Activated CD4-positive, alpha-beta T cell treated with anti-CD3 and anti-CD28 coated beads, Interleukin-2, amount 10 ng/mL, durations not matched to agents 7 days and 5 days (primary cell): Measurements from ENCODE around the gene NRDC. TPM values are rescaled to one million over a fixed set of nuclear protein-coding genes. Genes with fewer than 3 reads are reported as not detected.
A peak's percentile ranks its signal among the peaks of the same experiment; 100 is the strongest.

Source experiments
- CTCF ChIA-PET: fragments of 350-600 bp; sonication (Branson Sonifier 250); formaldehyde crosslinking; loops from one replicate; lab custom pipeline; 2021; ENCODE audit warnings: antibody characterized with exemption; lab: Charles Lee
- POLR2A ChIA-PET: fragments of 350-600 bp; sonication (Branson Sonifier 250); formaldehyde crosslinking; loops from one replicate; lab custom pipeline; 2021; ENCODE audit warnings: antibody characterized with exemption; lab: Charles Lee
- DNase-seq: peaks from one replicate; pipeline ENCODE4 v3.0.0-alpha.2; 2020
- H3K27ac Mint-ChIP-seq: one replicate; pipeline ENCODE4 v1.8.0; 2021; ENCODE audit warnings: mild to moderate bottlenecking, moderate library complexity, mixed read lengths
- H3K27me3 Mint-ChIP-seq: one replicate; pipeline ENCODE4 v1.8.0; 2021; ENCODE audit warnings: mixed read lengths
- H3K36me3 Mint-ChIP-seq: one replicate; pipeline ENCODE4 v1.8.0; 2021; ENCODE audit warnings: low read depth, mixed read lengths
- H3K4me1 Mint-ChIP-seq: one replicate; pipeline ENCODE4 v1.8.0; 2021; ENCODE audit warnings: mixed read lengths
- H3K4me3 Mint-ChIP-seq: one replicate; pipeline ENCODE4 v1.8.0; 2021; ENCODE audit warnings: mild to moderate bottlenecking, moderate library complexity, mixed read lengths
- H3K9me3 Mint-ChIP-seq: one replicate; pipeline ENCODE4 v1.8.0; 2021; ENCODE audit warnings: mixed read lengths
- total RNA-seq, 2 experiments: library from RNA; stranded (reverse); gene quantifications; one replicate each; pipeline ENCODE4 v1.2.3, GENCODE V29; 2021

NRDC gene
- total RNA-seq, 2 experiments from 2014 or later = 168 to 188 TPM

- H3K4me3 Mint-ChIP-seq = no peak overlapping the region
- H3K9me3 Mint-ChIP-seq = no peaks in the 10 kb centered on the region
- ChIA-PET CTCF (no interaction called here), POLR2A (no interaction called here)
- H3K36me3 Mint-ChIP-seq = peaks cover 34% of the 10 kb centered on the region
- H3K27ac Mint-ChIP-seq = no peak overlapping the region
- no peaks in the 10 kb centered on the region for H3K4me1 Mint-ChIP-seq
- no peak for DNase-seq
- no peaks in the 10 kb centered on the region for H3K27me3 Mint-ChIP-seq
Observed at GRCh38 chr1:51818487-51818886, 60.0 kb downstream of the NRDC start.

- Mint-ChIP-seq H3K36me3 (peaks cover 31% of the 10 kb centered on the region), H3K27me3 (no peaks in the 10 kb centered on the region), H3K27ac (no peak overlapping the region), H3K4me3 (no peak overlapping the region), H3K9me3 (no peaks in the 10 kb centered on the region), H3K4me1 (no peaks in the 10 kb centered on the region)
- no peak for DNase-seq
- POLR2A ChIA-PET = no interaction called here
- CTCF ChIA-PET = no interaction called here
Observed at GRCh38 chr1:51814513-51814912, 64.0 kb downstream of the NRDC start.

GRCh38 chr1:51799372-51799771 lies 79.2 kb downstream of the NRDC start:
- H3K27ac Mint-ChIP-seq = no peak overlapping the region
- H3K9me3 Mint-ChIP-seq = no peaks in the 10 kb centered on the region
- no peaks in the 10 kb centered on the region for H3K4me1 Mint-ChIP-seq
- no peaks in the 10 kb centered on the region for H3K27me3 Mint-ChIP-seq
- no peak for DNase-seq
- ChIA-PET POLR2A (no interaction called here), CTCF (interaction anchor here (0.7 kb wide), 1 partner anchor 11 kb away, joined by 3 read pairs; no protein-coding TSS in a partner anchor)
- peaks cover 29% of the 10 kb centered on the region for H3K36me3 Mint-ChIP-seq
- H3K4me3 Mint-ChIP-seq = no peak overlapping the region

GRCh38 chr1:51794868-51795267 lies 83.7 kb downstream of the NRDC start:
- POLR2A ChIA-PET = no interaction called here

GRCh38 chr1:51794260-51794659 lies 84.3 kb downstream of the NRDC start:
- ChIA-PET POLR2A (no interaction called here), CTCF (no interaction called here)
- Mint-ChIP-seq H3K36me3 (peaks cover 51% of the 10 kb centered on the region), H3K27ac (peak overlapping the region; percentile 43), H3K27me3 (no peaks in the 10 kb centered on the region), H3K4me1 (peaks cover 16% of the 10 kb centered on the region), H3K4me3 (no peak overlapping the region), H3K9me3 (no peaks in the 10 kb centered on the region)
- DNase-seq = no peak

More at GRCh38 chr1:51794868-51795267, 83.7 kb downstream of the NRDC start:
- Mint-ChIP-seq H3K4me3 (no peak overlapping the region), H3K27ac (no peak overlapping the region), H3K36me3 (peaks cover 46% of the 10 kb centered on the region), H3K27me3 (no peaks in the 10 kb centered on the region), H3K9me3 (no peaks in the 10 kb centered on the region), H3K4me1 (peaks cover 16% of the 10 kb centered on the region)
- CTCF ChIA-PET = no interaction called here
- no peak for DNase-seq

- ChIA-PET CTCF (no interaction called here), POLR2A (interaction anchor here (0.6 kb wide), 2 partner anchors 272 to 832 kb away, joined by 3 read pairs; no protein-coding TSS in a partner anchor)
- Mint-ChIP-seq H3K4me1 (peaks cover 16% of the 10 kb centered on the region), H3K9me3 (no peaks in the 10 kb centered on the region), H3K27ac (no peak overlapping the region), H3K4me3 (no peak overlapping the region), H3K36me3 (peaks cover 57% of the 10 kb centered on the region), H3K27me3 (no peaks in the 10 kb centered on the region)
- no peak for DNase-seq
Observed at GRCh38 chr1:51792864-51793263, 85.7 kb downstream of the NRDC start.

- no peaks in the 10 kb centered on the region for H3K9me3 Mint-ChIP-seq
- H3K4me1 Mint-ChIP-seq = peaks cover 16% of the 10 kb centered on the region
- ChIA-PET POLR2A (no interaction called here), CTCF (interaction anchor here (1.3 kb wide), 1 partner anchor 23 kb away, joined by 4 read pairs; no protein-coding TSS in a partner anchor)
- no peaks in the 10 kb centered on the region for H3K27me3 Mint-ChIP-seq
- no peak for DNase-seq
- peaks cover 58% of the 10 kb centered on the region for H3K36me3 Mint-ChIP-seq
- H3K4me3 Mint-ChIP-seq = no peak overlapping the region
- no peak overlapping the region for H3K27ac Mint-ChIP-seq
Observed at GRCh38 chr1:51791888-51792287, 86.6 kb downstream of the NRDC start.

- Mint-ChIP-seq H3K4me3 (no peak overlapping the region), H3K4me1 (peaks cover 16% of the 10 kb centered on the region), H3K27ac (no peak overlapping the region), H3K27me3 (no peaks in the 10 kb centered on the region), H3K9me3 (no peaks in the 10 kb centered on the region), H3K36me3 (peaks cover 71% of the 10 kb centered on the region)
- POLR2A ChIA-PET = no interaction called here
- CTCF ChIA-PET = interaction anchor here (1.3 to 1.5 kb wide), 3 partner anchors 8 to 13 kb away, joined by 3 to 5 read pairs (median 4); no protein-coding TSS in a partner anchor
- DNase-seq = no peak
Observed at GRCh38 chr1:51790385-51790784, 88.1 kb downstream of the NRDC start.

- POLR2A ChIA-PET = no interaction called here
- no peak for DNase-seq
- Mint-ChIP-seq H3K27ac (no peak overlapping the region), H3K9me3 (no peaks in the 10 kb centered on the region), H3K27me3 (no peaks in the 10 kb centered on the region), H3K4me3 (no peak overlapping the region), H3K36me3 (peaks cover 78% of the 10 kb centered on the region), H3K4me1 (peaks cover 16% of the 10 kb centered on the region)
- CTCF ChIA-PET = interaction anchor here (1.3 to 1.5 kb wide), 3 partner anchors 9 to 15 kb away, joined by 3 to 5 read pairs (median 4); no protein-coding TSS in a partner anchor
Observed at GRCh38 chr1:51789342-51789741, 89.2 kb downstream of the NRDC start.

- H3K4me3 Mint-ChIP-seq = no peak overlapping the region
- peaks cover 79% of the 10 kb centered on the region for H3K36me3 Mint-ChIP-seq
- CTCF ChIA-PET = interaction anchor here (1.4 to 1.5 kb wide), 2 partner anchors 11 to 15 kb away, joined by 3 to 5 read pairs; no protein-coding TSS in a partner anchor
Observed at GRCh38 chr1:51788938-51789337, 89.6 kb downstream of the NRDC start.

GRCh38 chr1:51784997-51785421 lies 93.5 kb downstream of the NRDC start:
- no peak overlapping the region for H3K27ac Mint-ChIP-seq
- H3K36me3 Mint-ChIP-seq = peaks cover 66% of the 10 kb centered on the region
- ChIA-PET CTCF (no interaction called here), POLR2A (no interaction called here)
- no peaks in the 10 kb centered on the region for H3K4me1 Mint-ChIP-seq
- DNase-seq = no peak
- no peaks in the 10 kb centered on the region for H3K9me3 Mint-ChIP-seq
- no peak overlapping the region for H3K4me3 Mint-ChIP-seq
- no peaks in the 10 kb centered on the region for H3K27me3 Mint-ChIP-seq

More at GRCh38 chr1:51788938-51789337, 89.6 kb downstream of the NRDC start:
- Mint-ChIP-seq H3K4me1 (peaks cover 15% of the 10 kb centered on the region), H3K27ac (no peak overlapping the region), H3K9me3 (no peaks in the 10 kb centered on the region), H3K27me3 (no peaks in the 10 kb centered on the region)
- POLR2A ChIA-PET = no interaction called here
- no peak for DNase-seq

- H3K36me3 Mint-ChIP-seq = peaks cover 50% of the 10 kb centered on the region
- DNase-seq = no peak
- H3K4me1 Mint-ChIP-seq = peaks cover 9% of the 10 kb centered on the region
- H3K27me3 Mint-ChIP-seq = no peaks in the 10 kb centered on the region
- CTCF ChIA-PET = no interaction called here
- no peaks in the 10 kb centered on the region for H3K9me3 Mint-ChIP-seq
- H3K4me3 Mint-ChIP-seq = no peak overlapping the region
- POLR2A ChIA-PET = no interaction called here
- H3K27ac Mint-ChIP-seq = no peak overlapping the region
Observed at GRCh38 chr1:51780927-51781326, 97.6 kb downstream of the NRDC start.

- Mint-ChIP-seq H3K27ac (no peak overlapping the region), H3K4me1 (peaks cover 10% of the 10 kb centered on the region), H3K27me3 (no peaks in the 10 kb centered on the region), H3K36me3 (peaks cover 39% of the 10 kb centered on the region), H3K9me3 (no peaks in the 10 kb centered on the region), H3K4me3 (no peak overlapping the region)
- no peak for DNase-seq
- ChIA-PET POLR2A (no interaction called here), CTCF (interaction anchor here (0.6 kb wide), 1 partner anchor 35 kb away, joined by 3 read pairs; no protein-coding TSS in a partner anchor)
Observed at GRCh38 chr1:51776408-51776807, 102.1 kb downstream of the NRDC start.
